Right lobe of liver (tissue), 6 donors: ENCODE results near the gene UBXN11. TPM values are rescaled to one million over a fixed set of nuclear protein-coding genes. Genes with fewer than 3 reads are reported as not detected.

Experiments used
- ATAC-seq, 4 donors: fragments of 200-7000 bp; cut with Tn5 transposase; one replicate each; pipeline ENCODE4 v1.9.1; 2020; ENCODE audit warnings: mild to moderate bottlenecking in 4 of 4, moderate library complexity in 4 of 4
- DNase-seq, 3 donors: peaks; one replicate each; pipeline ENCODE4 v3.0.0-alpha.2; 2020
- H3K27ac ChIP-seq, 3 donors: fragments of 200-600 bp; one replicate each; pipeline ENCODE4 v1.8.0; 2022
- H3K27me3 ChIP-seq, 2 donors: fragments of 200-600 bp; one replicate each; pipeline ENCODE4 v1.8.0; 2022
- H3K36me3 ChIP-seq, 4 donors: fragments of 200-600 bp; sonication (generic) in 1 of 4; one replicate each; pipeline versions ENCODE4 v1.5.1 to v1.8.0; 2017 to 2022; ENCODE audit warnings: control low read depth in 1 of 4
- H3K4me1 ChIP-seq, 4 donors: fragments of 200-600 bp; sonication (generic) in 1 of 4; one replicate each; pipeline versions ENCODE4 v1.5.1 to v1.8.0; 2017 to 2022; ENCODE audit warnings: control low read depth in 1 of 4
- H3K4me3 ChIP-seq, 3 donors: fragments of 200-600 bp; one replicate each; pipeline ENCODE4 v1.8.0; 2022
- H3K9me3 ChIP-seq, 4 donors: fragments of 200-600 bp; sonication (generic) in 1 of 4; one replicate each; pipeline versions ENCODE4 v1.5.1 to v1.8.0; 2017 to 2022; ENCODE audit warnings: control low read depth in 1 of 4
- POLR2A ChIP-seq: fragments of 450-650 bp; IDR thresholded peaks from one replicate; pipeline ENCODE4 v1.6.1; 2017; ENCODE audit warnings: antibody characterized with exemption, mild to moderate bottlenecking
- WGBS: methylation state at CpG from one replicate; pipeline ENCODE4 v1.1.6; 2018; ENCODE audit warnings: low coverage, low lambda C conversion rate; ENCODE audit not compliant: insufficient coverage; ENCODE audit errors: missing lambda C conversion rate; 5-methylcytosine and 5-hydroxymethylcytosine counted together
- intact Hi-C, 2 donors: fragments of 100-400 bp; cut with DNase I; formaldehyde crosslinking; loops; one replicate each; pipeline versions ENCODE4 v1.11.2 to v1.14.1; 2022
- total RNA-seq, 6 experiments: library from RNA; depleted of rRNA in 2 of 6; stranded (reverse); fragments of >200 nt in 2 of 6; fragmentation: NEBNext Ultra II Directional in 3 of 6; extraction: Animal tissue kit (Norgen Biotek cat#: 25700) in 3 of 6; gene quantifications; one replicate each; pipeline versions ENCODE4 v1.1.0 to v1.2.4, GENCODE V29; 2016 to 2023
- TF ChIP-seq, protein P1 (sequence below), 4 donors: fragments of 200-600 bp in 3 of 4; fragments of 450-650 bp in 1 of 4; IDR thresholded peaks; one replicate each; pipeline versions ENCODE4 v1.5.1 to v1.8.0; 2016 to 2022; ENCODE audit warnings: antibody characterized with exemption in 4 of 4, mild to moderate bottlenecking in 2 of 4
- donor health status: DM: no; HTN: yes; CAD: no.
- donor health status: DM: no; HTN: no; CAD: no.
- donor health status: DM: no; HTN: no; CAD: no.
- donor health status: DM: no; HTN: yes; CAD: no.
- donor health status: DM: no; HTN: yes; CAD: no.

UBXN11 gene
- total RNA-seq, 6 experiments from 2014 or later: 4.3 to 11.3 (median 7.0) TPM

DNA sequence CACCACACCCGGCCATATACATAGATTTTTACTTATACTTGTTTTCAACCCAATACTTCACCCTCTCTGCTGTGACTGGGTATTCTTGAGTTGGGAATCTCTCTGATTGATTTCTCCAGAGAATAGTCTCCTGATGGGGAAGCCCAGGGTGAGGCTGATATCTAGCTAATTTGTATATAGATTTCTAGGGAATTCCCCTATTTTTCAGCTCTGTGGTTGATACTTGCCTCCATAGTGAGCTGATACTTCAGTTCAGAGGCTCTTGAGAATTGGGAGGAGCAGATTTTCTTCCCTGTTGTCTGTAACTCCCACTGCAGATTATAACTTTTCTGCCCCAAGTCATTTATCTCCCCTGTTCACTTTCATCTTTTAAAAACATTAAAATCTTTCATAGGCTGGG, 41.0 kb downstream of the UBXN11 start:
- peaks cover 0 to 42% (median 7%) of the 10 kb centered on the region in 4 donors for H3K36me3 ChIP-seq
- TF ChIP-seq, protein P1, sequence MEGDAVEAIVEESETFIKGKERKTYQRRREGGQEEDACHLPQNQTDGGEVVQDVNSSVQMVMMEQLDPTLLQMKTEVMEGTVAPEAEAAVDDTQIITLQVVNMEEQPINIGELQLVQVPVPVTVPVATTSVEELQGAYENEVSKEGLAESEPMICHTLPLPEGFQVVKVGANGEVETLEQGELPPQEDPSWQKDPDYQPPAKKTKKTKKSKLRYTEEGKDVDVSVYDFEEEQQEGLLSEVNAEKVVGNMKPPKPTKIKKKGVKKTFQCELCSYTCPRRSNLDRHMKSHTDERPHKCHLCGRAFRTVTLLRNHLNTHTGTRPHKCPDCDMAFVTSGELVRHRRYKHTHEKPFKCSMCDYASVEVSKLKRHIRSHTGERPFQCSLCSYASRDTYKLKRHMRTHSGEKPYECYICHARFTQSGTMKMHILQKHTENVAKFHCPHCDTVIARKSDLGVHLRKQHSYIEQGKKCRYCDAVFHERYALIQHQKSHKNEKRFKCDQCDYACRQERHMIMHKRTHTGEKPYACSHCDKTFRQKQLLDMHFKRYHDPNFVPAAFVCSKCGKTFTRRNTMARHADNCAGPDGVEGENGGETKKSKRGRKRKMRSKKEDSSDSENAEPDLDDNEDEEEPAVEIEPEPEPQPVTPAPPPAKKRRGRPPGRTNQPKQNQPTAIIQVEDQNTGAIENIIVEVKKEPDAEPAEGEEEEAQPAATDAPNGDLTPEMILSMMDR (IDR thresholded peaks at IDR 0.05): no peak
- no peak for TF ChIP-seq POLR2A
- no peaks in the 10 kb centered on the region for H3K4me1 ChIP-seq
- no peaks in the 10 kb centered on the region for H3K27me3 ChIP-seq
- no peak overlapping the region for H3K4me3 ChIP-seq
- 100% methylated on average over 1 of the region's 1 CpG for WGBS
- no peaks in the 10 kb centered on the region for H3K9me3 ChIP-seq
- intact Hi-C loops: no loop called here
- no peak overlapping the region for H3K27ac ChIP-seq
- no peak for DNase-seq
- ATAC-seq: no peak

DNA sequence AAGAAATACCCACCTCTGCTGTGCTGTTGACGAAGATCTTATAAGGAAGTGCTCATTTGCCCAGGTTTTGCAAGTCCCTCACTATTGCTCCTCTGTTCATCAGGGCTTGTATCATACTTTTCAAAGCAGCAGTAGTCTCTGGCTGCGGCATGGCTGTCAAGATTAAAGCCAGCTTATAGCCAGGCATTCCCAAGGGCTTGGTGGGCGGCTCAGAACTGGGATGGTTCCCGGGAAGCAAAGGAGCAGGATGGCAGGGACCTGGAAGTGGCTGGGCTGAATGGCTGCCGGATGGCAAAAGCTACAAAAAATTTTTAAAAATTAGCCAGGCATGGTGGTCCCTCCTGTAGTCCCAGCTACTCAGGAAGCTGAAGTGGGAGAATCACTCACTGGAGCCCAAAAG, 43.2 kb downstream of the UBXN11 start:
- Histone ChIP-seq H3K9me3 (no peaks in the 10 kb centered on the region), H3K27me3 (no peaks in the 10 kb centered on the region), H3K4me3 (no peak overlapping the region), H3K36me3 (peaks cover 0 to 49% (median 5%) of the 10 kb centered on the region in 4 donors), H3K27ac (no peak overlapping the region), H3K4me1 (no peaks in the 10 kb centered on the region)
- ATAC-seq (no peak), DNase-seq (no peak)
- WGBS: 89% methylated on average over 5 of the region's 5 CpGs
- no peak for TF ChIP-seq POLR2A
- TF ChIP-seq, protein P1 (IDR thresholded peaks at IDR 0.05): no peak
- intact Hi-C loops: no loop called here

DNA sequence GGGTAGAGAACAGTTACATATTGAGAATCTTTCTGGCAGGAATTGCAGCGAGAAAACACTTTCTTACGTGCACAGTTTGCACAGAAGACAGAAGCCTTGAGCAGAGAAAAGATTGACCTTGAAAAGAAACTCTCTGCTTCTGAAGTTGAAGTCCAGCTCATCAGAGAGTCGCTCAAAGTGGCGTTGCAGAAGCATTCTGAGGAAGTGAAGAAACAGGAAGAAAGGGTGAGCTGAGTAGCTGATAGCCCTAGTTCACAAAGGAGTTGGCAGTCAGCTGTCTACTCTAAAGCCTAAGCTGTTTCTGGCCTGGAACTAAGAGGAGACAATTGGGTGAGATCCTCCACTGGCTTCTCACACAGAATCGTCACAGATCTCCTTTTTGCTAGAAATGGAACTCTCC, 46.9 kb downstream of the UBXN11 start:
- intact Hi-C loops: no loop called here
- H3K27me3 ChIP-seq: no peaks in the 10 kb centered on the region
- peak in 3 of 4 donors; percentile 42 to 69 (median 64) for ATAC-seq
- H3K27ac ChIP-seq: no peak overlapping the region
- WGBS: 79% methylated on average over 5 of the region's 5 CpGs
- TF ChIP-seq, protein P1 (IDR thresholded peaks at IDR 0.05): no peak
- TF ChIP-seq POLR2A: no peak
- no peaks in the 10 kb centered on the region for H3K4me1 ChIP-seq
- peaks cover 0 to 73% (median 9%) of the 10 kb centered on the region in 4 donors for H3K36me3 ChIP-seq
- no peak overlapping the region for H3K4me3 ChIP-seq
- no peaks in the 10 kb centered on the region for H3K9me3 ChIP-seq
- DNase-seq: no peak

DNA sequence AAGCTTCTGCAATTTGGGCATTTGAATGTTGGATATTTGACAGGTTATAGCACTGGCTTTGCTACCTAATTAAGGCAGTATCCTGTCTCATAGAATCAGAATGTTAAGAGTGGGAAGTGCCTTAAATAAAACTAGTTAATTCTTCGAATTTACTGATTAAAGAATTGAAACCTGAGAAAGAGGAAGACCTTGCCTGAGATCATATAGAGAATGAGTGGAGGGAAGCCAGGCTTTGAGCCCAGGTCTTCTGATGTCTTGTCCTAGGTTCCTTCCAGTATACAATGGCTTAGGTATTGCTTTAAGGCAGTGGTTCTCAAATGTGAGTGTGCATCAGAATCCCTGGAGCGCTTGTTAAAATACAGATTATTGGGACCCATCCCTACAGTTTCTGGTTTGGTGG, 47.4 kb downstream of the UBXN11 start:
- H3K27ac ChIP-seq: no peak overlapping the region
- intact Hi-C loops: no loop called here
- peaks cover 0 to 68% (median 9%) of the 10 kb centered on the region in 4 donors for H3K36me3 ChIP-seq
- WGBS: 60% methylated on average over 1 of the region's 2 CpGs
- H3K9me3 ChIP-seq: no peaks in the 10 kb centered on the region
- TF ChIP-seq POLR2A: no peak
- TF ChIP-seq, protein P1 (IDR thresholded peaks at IDR 0.05): no peak
- H3K4me3 ChIP-seq: no peak overlapping the region
- DNase-seq (no peak), ATAC-seq (no peak)
- no peaks in the 10 kb centered on the region for H3K4me1 ChIP-seq
- H3K27me3 ChIP-seq: no peaks in the 10 kb centered on the region

DNA sequence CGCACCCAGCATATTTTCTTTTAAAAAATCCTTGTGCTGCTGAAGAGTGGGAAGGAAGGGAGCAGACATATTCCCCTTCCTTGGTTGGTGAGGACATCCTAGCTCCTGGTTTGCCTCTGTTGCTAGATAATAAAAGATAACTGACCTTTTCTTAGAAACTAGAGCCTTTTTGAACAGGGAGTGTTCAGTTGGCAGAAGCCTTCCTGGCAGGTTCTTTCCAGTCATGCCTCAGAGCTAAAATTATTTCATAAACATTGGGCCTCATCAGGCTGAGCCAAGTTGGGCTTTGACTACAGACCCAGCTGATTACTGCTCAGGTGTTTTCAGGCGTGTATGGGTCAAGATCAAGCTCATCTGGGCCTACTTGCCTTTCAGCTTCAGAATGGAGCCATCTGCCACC, 49.2 kb downstream of the UBXN11 start:
- peaks cover 0 to 57% (median 8%) of the 10 kb centered on the region in 4 donors for H3K36me3 ChIP-seq
- ATAC-seq (no peak), DNase-seq (no peak)
- H3K9me3 ChIP-seq: no peaks in the 10 kb centered on the region
- WGBS: 100% methylated on average over 2 of the region's 2 CpGs
- no peaks in the 10 kb centered on the region for H3K27me3 ChIP-seq
- TF ChIP-seq, protein P1 (IDR thresholded peaks at IDR 0.05): no peak
- no peak for TF ChIP-seq POLR2A
- intact Hi-C loops: no loop called here
- no peaks in the 10 kb centered on the region for H3K4me1 ChIP-seq
- H3K27ac ChIP-seq: no peak overlapping the region
- no peak overlapping the region for H3K4me3 ChIP-seq
